GM18870 (cell line): ENCODE results near the gene INPP5B.

Experiments
- ATAC-seq: cut with Tn5 transposase; IDR thresholded peaks from one replicate; pipeline ENCODE4 v1.9.1; 2021; ENCODE audit warnings: moderate library complexity; ENCODE audit not compliant: unreplicated experiment

Gene INPP5B

GRCh38 chr1:37875833-37876232 lies 71.0 kb downstream of the INPP5B start:
- no peak for ATAC-seq

GRCh38 chr1:37872692-37873091 lies 74.2 kb downstream of the INPP5B start:
- ATAC-seq: no peak

- no peak for ATAC-seq
These were observed 78.4 kb downstream of the INPP5B start for GRCh38 chr1:37868466-37868865.

- no peak for ATAC-seq
These were observed 79.1 kb downstream of the INPP5B start for GRCh38 chr1:37867784-37868183.

GRCh38 chr1:37866491-37866890 lies 80.4 kb downstream of the INPP5B start:
- ATAC-seq: no peak

GRCh38 chr1:37865348-37866120 lies 81.3 kb downstream of the INPP5B start:
- no peak for ATAC-seq

- no peak for ATAC-seq
These were observed 84.5 kb downstream of the INPP5B start for GRCh38 chr1:37862330-37862729.

GRCh38 chr1:37861151-37861550 lies 85.7 kb downstream of the INPP5B start:
- ATAC-seq: no peak

- no peak for ATAC-seq
These were observed 86.5 kb downstream of the INPP5B start for GRCh38 chr1:37860346-37860666.

- peak; percentile 58 for ATAC-seq
These were observed 87.1 kb downstream of the INPP5B start, which contains the start of gene MTF1 for GRCh38 chr1:37859507-37860345. MTF1 (minus strand) TSS chr1:37859592; CDS start chr1:37857658, 1,934 bp downstream.

- ATAC-seq: peak; percentile 20
These were observed 87.8 kb downstream of the INPP5B start for GRCh38 chr1:37858931-37859506.

GRCh38 chr1:37854406-37854805 lies 92.4 kb downstream of the INPP5B start:
- ATAC-seq: no peak

- no peak for ATAC-seq
These were observed 93.7 kb downstream of the INPP5B start for GRCh38 chr1:37853157-37853556.

GRCh38 chr1:37851782-37852210 lies 95.1 kb downstream of the INPP5B start:
- no peak for ATAC-seq

GRCh38 chr1:37851262-37851661 lies 95.6 kb downstream of the INPP5B start:
- ATAC-seq: no peak

GRCh38 chr1:37850352-37850955 lies 96.4 kb downstream of the INPP5B start:
- ATAC-seq: no peak

GRCh38 chr1:37849480-37849879 lies 97.4 kb downstream of the INPP5B start:
- no peak for ATAC-seq

- no peak for ATAC-seq
These were observed 100.1 kb downstream of the INPP5B start for GRCh38 chr1:37846647-37847339.

- no peak for ATAC-seq
These were observed 101.1 kb downstream of the INPP5B start for GRCh38 chr1:37845786-37846185.

GRCh38 chr1:37845049-37845646 lies 101.7 kb downstream of the INPP5B start:
- no peak for ATAC-seq
